NCI-H2029 (cell line): ENCODE results near the gene DCLK2.

Experiments used
- DNase-seq: peaks from one replicate; lab custom pipeline; 2025; lab: John Stamatoyannopoulos, UW

DCLK2 gene

DNA sequence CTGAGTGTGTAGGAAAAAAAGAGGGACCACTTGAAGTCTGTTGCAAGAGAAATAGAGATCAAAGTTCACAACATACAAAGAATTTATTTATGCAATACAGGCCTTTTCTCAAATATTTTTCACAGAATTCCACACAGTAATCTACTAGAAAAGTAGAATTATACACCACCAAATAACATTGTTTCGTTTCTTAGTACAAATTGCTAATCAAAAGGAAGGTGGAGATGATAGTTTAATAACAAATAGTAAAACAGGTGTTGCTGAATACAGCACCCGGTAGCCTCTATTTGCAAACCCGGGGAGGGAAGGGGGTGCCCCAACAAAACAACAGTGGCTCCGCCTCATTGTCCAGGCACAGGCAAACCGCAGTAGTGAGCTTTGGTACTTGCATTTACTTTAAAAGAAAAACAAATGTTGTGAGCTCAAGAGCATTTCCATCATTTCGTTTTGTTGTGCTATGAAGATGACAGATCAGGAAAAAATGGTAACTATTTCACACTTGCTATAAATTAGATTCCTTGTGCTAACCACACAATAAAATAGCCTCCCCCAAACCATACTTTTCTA, 186.4 kb downstream of the DCLK2 start:
- DNase-seq: no peak

DNA sequence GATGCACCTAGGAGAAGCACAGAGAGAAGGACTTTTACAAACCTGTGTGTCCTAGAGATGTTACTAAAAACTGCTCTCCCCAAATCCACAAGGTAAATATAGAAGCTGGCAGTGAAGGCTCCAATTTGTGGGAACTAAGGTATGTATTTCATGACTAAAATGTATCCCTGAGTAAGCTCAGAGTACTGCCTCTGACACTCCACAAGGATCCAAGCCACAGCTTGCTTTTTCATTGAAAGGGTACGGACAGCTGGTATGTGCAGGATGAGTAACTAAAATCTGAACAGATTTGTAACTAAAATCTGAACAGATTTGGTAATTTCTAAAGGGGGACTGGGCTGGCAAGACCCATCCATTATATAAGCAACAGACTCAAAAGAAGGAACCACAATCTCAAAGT, 187.6 kb downstream of the DCLK2 start:
- no peak for DNase-seq

DNA sequence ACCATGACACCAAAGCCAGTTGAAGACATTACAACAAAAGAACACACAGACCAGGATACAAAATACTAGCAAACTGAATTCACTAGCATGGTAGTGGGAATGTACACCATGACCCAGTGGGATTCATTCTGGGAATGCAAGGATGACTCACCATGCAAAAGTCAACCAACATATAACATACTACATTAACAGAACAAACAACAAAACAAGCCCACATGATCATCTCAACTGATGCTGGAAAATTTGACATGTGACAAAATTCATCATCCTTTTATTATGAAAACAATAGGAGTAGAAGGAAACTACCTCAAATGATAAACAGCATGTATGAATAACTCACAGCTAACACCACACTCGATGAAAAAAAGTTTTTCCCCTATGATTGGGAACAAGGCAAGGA, 190.2 kb downstream of the DCLK2 start:
- DNase-seq: no peak

DNA sequence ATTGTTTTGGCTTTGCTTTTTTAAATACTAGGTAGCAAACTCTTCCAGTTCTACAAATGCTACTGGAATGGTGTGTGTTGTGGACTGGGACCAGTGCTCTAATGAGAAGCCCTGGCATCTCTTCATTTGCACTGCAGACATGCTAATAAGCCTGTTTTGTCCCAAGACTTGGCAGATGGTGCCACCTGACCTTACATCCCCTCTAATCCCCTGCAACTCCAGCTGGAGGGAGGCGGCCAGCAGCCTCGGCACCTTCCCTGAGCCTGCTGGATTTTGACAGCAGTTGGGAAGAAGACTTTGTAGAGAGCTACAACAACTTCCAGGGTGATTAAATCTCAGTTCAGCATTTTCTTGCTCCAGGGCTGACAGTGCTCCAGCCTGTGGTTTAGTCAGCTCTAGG, 200.0 kb downstream of the DCLK2 start:
- no peak for DNase-seq

DNA sequence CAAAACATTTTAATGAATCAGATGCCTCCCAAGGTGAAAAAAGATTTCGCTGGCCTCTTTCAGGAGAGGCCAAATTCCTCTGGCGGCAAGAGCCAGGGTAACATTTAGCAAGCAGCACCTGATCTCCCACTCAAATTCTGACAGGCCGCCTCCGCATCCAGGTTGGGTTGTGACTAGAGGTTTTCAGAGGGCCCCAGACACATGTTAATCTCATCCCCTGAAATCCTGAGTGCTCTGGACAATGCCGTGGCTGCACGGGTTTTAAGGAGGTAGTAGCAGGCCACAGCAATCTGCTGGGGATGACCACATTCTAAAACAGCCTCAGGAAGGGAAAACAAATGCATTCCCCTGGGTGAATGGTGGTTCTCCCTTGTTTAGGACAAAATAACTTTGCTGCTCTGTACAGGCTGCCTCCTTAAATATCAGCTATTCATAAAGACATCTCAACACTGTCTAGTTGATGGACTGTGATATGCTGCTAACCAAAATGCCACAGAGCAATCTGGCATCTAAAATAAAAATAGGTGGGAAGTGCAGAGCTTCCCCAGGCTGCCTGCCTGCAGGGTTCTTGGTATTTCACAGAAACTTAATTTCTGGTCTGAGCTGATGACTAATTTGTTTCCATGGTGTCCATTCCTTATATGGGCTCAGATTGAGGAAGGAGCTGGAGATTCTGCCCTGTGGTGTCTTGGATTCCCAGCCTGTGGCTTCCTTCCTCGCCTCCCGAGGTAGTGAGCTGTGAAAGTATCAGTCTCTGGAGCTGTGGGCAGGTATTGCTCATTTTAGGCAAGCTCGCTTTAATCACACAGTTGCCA, 202.0 kb downstream of the DCLK2 start:
- DNase-seq: no peak

DNA sequence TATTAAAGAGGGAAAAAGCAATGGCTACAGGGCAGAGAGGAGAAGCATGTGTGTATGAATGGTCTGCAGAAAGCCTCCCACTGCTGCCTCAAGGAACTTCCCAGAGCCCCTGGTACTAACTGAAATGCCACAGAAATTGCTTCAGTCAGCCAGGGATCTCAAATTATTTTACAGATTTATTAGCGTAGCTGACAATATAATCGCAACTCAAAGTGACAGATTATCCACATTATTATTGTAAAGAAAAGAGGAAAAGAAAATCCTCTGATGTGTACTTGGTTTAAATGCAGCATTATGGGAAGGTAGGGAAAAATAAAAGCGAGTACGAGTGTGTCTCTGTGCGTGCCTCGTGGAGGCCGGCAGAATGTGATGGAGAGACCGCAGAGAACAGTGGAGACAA, 202.7 kb downstream of the DCLK2 start:
- DNase-seq: no peak

DNA sequence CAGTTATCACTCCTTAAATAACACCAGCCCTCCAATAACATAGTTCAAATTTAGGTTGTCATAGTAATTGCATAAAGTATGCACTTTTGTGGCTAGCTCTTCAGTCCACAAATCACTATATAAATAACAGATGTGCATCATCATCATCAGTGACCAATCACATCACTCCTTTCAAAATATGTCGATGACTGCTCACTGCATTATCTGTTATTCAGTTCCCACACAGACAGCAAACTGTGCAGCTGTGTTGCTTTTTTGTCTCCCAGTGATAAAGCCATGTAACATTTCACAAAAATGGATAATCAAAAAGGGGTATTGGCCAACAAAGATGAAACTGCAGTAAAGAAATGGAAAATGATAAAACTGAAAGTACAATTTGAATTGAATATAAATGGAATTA, 205.4 kb downstream of the DCLK2 start:
- no peak for DNase-seq

DNA sequence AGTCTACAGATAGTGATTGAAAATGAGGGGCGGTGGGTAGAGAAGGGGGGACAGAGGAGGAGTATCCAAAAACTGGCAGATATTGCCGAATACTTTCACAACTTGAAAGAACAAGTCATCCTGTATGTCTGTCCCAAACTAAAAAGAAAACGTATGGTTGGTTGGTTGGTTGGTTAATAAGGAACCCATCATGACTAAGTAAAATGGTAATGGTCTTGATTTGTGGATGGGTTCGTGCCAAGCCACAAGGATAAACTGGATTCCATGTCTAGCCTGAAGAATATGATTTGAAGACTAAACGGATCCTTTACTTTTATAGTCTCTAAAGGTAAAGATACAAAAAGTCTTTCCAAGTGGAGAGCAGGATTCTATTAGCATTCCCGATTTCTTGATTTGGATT, 208.4 kb downstream of the DCLK2 start:
- DNase-seq: no peak

DNA sequence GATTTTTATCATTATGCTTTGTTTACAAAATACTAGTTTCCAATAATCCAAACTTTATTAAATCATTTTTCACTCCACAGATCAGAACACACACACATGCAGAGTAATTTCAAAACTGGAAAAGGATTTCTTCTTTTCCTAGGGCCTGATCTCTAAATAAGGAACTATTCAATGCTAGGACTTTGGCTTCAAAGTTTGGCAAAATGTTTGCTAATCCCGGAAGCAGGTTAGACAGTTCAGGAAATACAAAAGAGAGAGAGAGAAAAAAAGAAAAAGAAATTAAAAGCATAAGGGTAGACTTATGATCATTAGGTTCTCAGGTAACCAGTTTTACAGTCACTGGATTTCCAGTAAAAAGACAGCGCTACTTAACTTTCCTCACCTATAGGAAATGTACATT, 211.0 kb downstream of the DCLK2 start:
- no peak for DNase-seq

DNA sequence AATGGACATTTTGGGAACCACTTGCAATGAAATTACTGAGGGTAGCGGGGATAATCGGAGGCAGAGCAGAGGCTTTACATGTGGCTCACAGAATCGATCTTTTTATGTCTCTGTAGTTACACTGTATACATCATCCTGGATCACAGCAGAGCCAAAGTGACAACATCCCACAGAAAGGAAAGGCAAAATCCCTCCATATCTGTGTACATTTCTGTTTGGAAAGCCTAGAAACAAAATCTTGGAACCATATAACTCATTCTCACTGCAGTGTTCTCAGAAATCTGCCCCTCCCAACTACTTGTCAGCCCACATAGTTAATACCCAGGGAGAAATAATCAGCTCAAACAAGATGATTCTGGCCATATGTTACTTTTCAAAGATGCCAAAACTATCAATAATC, 211.6 kb downstream of the DCLK2 start:
- DNase-seq: no peak

DNA sequence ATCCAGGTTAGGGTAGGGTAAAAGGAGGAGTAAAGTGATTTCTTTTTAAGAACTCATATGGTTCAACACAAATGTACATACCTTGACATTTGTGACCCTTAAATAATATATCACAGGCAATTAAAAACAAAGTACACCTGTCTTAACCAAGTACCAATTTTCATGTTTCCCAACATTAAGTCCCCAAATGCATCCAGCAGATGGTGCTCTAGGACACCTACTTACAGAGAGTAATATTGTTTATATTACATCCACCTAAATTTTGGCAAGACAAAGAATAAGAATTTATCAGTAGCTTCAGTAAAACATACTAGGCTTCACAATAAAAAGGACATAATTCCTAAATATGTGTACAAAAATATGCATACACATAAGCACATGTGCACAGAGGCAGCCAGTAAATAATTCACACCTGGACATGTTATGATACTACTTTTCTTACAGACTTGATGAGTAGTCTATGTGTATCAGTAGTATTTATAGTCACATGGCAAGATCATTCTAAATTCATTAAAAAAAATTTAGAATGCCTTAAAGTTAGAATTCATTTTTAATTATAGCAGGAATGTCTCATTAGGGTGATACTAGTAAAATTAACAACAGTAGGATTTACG, 219.7 kb downstream of the DCLK2 start:
- DNase-seq: peak; percentile 33

DNA sequence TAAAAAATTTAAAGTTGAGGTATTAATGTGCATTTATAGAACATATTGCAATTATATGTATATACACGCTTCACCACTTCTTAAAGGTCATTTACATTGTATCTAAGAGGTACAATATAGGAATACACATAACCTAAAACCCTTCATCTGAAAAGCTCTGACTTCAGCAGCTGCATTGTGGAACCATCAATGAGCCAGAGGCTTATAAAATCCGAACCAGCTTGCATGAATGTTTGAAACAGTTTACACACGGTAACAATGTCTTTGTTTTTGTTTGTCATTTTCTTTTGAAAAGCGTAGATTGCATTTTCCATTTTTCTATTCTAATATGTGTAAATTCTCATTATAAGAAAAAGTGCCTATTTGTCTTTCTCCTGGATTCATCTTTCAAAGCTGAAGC, 221.6 kb downstream of the DCLK2 start:
- no peak for DNase-seq

DNA sequence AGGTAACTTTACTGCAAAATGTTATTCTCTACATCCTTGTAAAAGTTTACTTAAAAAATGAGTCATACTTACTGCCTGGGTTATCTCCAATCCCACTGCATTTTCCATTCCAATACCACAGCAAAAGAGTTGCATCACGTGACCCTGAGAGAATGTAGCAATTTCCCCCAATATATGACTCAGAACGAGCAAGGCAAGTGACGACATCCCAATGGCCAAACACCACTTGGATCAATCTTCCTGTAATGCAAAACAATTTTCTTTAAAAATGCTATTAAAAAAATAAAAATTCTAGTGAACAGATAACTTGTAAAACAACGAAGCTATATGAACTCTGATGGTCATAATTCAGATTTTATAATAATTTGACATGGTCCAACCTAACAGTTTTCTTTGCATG, 224.3 kb downstream of the DCLK2 start:
- no peak for DNase-seq

DNA sequence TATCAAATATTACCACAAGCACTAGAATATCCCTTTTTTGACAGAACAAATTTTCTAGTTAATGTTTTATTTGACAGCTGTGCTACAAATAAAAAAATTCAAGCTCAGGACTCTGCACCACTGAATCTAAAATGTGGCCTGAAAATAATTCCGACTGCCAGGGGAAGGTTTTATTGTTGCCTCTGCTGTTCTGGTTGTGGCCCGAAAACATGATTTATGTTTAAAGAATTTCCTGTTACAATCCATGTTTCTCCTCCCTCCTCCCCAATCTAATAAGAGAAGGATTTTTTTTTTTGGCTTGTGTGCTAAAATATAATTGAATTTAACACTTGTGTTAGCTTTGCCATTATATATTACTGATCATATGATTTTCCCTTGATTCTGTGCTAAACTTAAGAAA, 227.8 kb downstream of the DCLK2 start:
- DNase-seq: no peak

DNA sequence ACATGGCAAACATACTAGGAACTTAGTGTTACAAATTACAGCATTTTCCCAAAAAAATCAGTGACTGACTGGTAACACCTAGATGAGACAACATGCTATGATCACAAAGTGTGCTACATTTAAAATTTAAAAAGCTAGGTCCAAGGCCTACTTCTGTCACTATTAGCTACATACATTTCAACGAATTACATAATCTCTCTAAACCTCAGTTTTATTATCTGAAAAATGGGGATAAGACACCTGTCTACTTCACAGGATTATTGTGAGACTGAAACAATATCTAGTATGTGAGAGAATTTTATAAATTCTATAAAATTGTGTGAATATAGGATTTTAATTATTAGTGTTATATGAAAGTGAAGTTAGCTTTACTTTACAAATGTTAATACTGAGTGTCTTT, 228.5 kb downstream of the DCLK2 start:
- no peak for DNase-seq
